A549 (cell line): Measurements from ENCODE around the gene BRAF.

Experiments
- EHMT2 ChIP-seq: fragments of 200-600 bp; sonication (generic); IDR thresholded peaks from 2 replicates; pipeline ENCODE4 v1.6.1; 2016; ENCODE audit warnings: antibody characterized with exemption, low read depth, mild to moderate bottlenecking, moderate library complexity
- EP300 ChIP-seq, 2 experiments: fragments of >200 bp; sonication (Bioruptor Twin); formaldehyde crosslinking; IDR thresholded peaks; 2 replicates in 1 of 2; 3 replicates in 1 of 2; pipeline ENCODE4 v1.6.1; 2016 to 2017
- HDAC2 ChIP-seq: fragments of 200-600 bp; sonication (generic); IDR thresholded peaks from 2 replicates; pipeline ENCODE4 v1.6.1; 2016
- KDM1A ChIP-seq: fragments of 200-600 bp; sonication (generic); IDR thresholded peaks from 2 replicates; pipeline ENCODE4 v1.6.1; 2016; ENCODE audit warnings: low read depth, mild to moderate bottlenecking
- MAX ChIP-seq: IDR thresholded peaks from 2 replicates; pipeline ENCODE4 v1.6.1; 2012
- MAZ ChIP-seq: fragments of 150-350 bp; IDR thresholded peaks from 2 replicates; pipeline ENCODE4 v1.6.1; 2014; ENCODE audit warnings: antibody characterized with exemption, low read depth, low read length, borderline replicate concordance
- PHF8 ChIP-seq: fragments of 200-600 bp; sonication (generic); IDR thresholded peaks from 2 replicates; pipeline ENCODE4 v1.6.1; 2016; ENCODE audit warnings: low read depth, mild to moderate bottlenecking, antibody characterized with exemption, moderate library complexity, borderline replicate concordance
- POLR2A ChIP-seq: IDR thresholded peaks from 2 replicates; pipeline ENCODE4 v1.6.1; 2012; ENCODE audit warnings: mild to moderate bottlenecking, low read length
- RAD21 ChIP-seq, 2 experiments: fragments of >200 bp in 1 of 2; sonication (Bioruptor Twin) in 1 of 2; formaldehyde crosslinking in 1 of 2; IDR thresholded peaks in 1 of 2; conservative IDR thresholded peaks in 1 of 2; 2 replicates in 1 of 2; 3 replicates in 1 of 2; pipeline ENCODE4 v1.6.1; 2012 to 2018; ENCODE audit warnings: inconsistent platforms in 1 of 2
- RFX5 ChIP-seq: fragments of 450-650 bp; IDR thresholded peaks from 2 replicates; pipeline ENCODE4 v1.7.1; 2014; ENCODE audit warnings: antibody characterized with exemption, mild to moderate bottlenecking, moderate library complexity
- TFCP2L1 ChIP-seq: fragments of 250-450 bp; sonication (Bioruptor Pico); IDR thresholded peaks from 2 replicates; pipeline ENCODE4 v1.5.0; 2021; ENCODE audit warnings: mild to moderate bottlenecking
- USF2 ChIP-seq: fragments of 450-650 bp; IDR thresholded peaks from 2 replicates; pipeline ENCODE4 v1.6.1; 2014; ENCODE audit warnings: antibody characterized with exemption
- TF ChIP-seq, protein P1 (sequence below): fragments of >200 bp; sonication (Bioruptor Twin); formaldehyde crosslinking; IDR thresholded peaks from 3 replicates; pipeline ENCODE4 v1.5.1; 2016
- TF ChIP-seq, protein P2 (sequence below): fragments of 200-600 bp; sonication (generic); IDR thresholded peaks from 2 replicates; pipeline ENCODE4 v1.6.1; 2016; ENCODE audit warnings: antibody characterized with exemption, mild to moderate bottlenecking, moderate library complexity

DNA sequence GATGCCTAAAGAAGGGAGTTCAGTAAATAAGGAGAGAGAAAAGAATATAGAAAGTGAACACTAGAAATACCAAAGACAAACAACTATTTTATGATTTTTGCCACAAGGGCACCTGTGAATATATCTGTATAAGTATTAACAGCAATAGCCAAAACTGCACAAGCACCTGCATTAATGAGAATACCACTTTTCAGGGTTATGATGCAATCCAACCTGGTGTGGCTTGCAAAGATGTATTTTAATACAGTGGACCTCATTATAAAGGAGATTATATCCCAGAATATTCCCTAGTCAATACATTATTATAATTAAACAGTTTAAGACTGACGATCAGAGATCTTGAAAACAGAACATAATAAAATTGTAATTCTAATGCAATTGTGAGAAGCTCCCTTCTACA, 4.0 kb downstream of the BRAF start:
- TF ChIP-seq, protein P1, sequence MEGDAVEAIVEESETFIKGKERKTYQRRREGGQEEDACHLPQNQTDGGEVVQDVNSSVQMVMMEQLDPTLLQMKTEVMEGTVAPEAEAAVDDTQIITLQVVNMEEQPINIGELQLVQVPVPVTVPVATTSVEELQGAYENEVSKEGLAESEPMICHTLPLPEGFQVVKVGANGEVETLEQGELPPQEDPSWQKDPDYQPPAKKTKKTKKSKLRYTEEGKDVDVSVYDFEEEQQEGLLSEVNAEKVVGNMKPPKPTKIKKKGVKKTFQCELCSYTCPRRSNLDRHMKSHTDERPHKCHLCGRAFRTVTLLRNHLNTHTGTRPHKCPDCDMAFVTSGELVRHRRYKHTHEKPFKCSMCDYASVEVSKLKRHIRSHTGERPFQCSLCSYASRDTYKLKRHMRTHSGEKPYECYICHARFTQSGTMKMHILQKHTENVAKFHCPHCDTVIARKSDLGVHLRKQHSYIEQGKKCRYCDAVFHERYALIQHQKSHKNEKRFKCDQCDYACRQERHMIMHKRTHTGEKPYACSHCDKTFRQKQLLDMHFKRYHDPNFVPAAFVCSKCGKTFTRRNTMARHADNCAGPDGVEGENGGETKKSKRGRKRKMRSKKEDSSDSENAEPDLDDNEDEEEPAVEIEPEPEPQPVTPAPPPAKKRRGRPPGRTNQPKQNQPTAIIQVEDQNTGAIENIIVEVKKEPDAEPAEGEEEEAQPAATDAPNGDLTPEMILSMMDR, result no peak
- TF ChIP-seq HDAC2, result no peak
- TF ChIP-seq EP300 (IDR thresholded peaks at IDR 0.05), result no peak
- no peak for TF ChIP-seq MAZ
- no peak for TF ChIP-seq EHMT2
- no peak for TF ChIP-seq USF2
- TF ChIP-seq, protein P2, sequence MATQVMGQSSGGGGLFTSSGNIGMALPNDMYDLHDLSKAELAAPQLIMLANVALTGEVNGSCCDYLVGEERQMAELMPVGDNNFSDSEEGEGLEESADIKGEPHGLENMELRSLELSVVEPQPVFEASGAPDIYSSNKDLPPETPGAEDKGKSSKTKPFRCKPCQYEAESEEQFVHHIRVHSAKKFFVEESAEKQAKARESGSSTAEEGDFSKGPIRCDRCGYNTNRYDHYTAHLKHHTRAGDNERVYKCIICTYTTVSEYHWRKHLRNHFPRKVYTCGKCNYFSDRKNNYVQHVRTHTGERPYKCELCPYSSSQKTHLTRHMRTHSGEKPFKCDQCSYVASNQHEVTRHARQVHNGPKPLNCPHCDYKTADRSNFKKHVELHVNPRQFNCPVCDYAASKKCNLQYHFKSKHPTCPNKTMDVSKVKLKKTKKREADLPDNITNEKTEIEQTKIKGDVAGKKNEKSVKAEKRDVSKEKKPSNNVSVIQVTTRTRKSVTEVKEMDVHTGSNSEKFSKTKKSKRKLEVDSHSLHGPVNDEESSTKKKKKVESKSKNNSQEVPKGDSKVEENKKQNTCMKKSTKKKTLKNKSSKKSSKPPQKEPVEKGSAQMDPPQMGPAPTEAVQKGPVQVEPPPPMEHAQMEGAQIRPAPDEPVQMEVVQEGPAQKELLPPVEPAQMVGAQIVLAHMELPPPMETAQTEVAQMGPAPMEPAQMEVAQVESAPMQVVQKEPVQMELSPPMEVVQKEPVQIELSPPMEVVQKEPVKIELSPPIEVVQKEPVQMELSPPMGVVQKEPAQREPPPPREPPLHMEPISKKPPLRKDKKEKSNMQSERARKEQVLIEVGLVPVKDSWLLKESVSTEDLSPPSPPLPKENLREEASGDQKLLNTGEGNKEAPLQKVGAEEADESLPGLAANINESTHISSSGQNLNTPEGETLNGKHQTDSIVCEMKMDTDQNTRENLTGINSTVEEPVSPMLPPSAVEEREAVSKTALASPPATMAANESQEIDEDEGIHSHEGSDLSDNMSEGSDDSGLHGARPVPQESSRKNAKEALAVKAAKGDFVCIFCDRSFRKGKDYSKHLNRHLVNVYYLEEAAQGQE, result no peak
- no peak for TF ChIP-seq RFX5
- TF ChIP-seq TFCP2L1, result no peak
- TF ChIP-seq RAD21 (conservative IDR thresholded peaks at IDR 0.05 in 1 of 2, IDR thresholded peaks at IDR 0.05 in 1 of 2), result no peak
- TF ChIP-seq MAX, result no peak
- no peak for TF ChIP-seq KDM1A
- no peak for TF ChIP-seq PHF8
- no peak for TF ChIP-seq POLR2A
